Progenitor cell of endocrine pancreas (in vitro differentiated cells): ENCODE results near the gene MT1A. TPM values are rescaled to one million over a fixed set of nuclear protein-coding genes. Genes with fewer than 3 reads are reported as not detected.

ENCODE experiments used
- DNase-seq: peaks from one replicate; pipeline ENCODE4 v3.0.0; 2021; ENCODE audit warnings: low spot score; ENCODE audit not compliant: unreplicated experiment
- H3K27ac Mint-ChIP-seq: 2 replicates; pipeline ENCODE4 v1.8.0; 2021; ENCODE audit warnings: mild to moderate bottlenecking, moderate library complexity, mixed read lengths
- H3K27me3 Mint-ChIP-seq: 2 replicates; pipeline ENCODE4 v1.8.0; 2021; ENCODE audit warnings: mixed read lengths
- H3K36me3 Mint-ChIP-seq: 2 replicates; pipeline ENCODE4 v1.8.0; 2022; ENCODE audit warnings: mixed read lengths; ENCODE audit not compliant: insufficient read depth
- H3K4me1 Mint-ChIP-seq: 2 replicates; pipeline ENCODE4 v1.8.0; 2021; ENCODE audit warnings: low read depth, mixed read lengths
- H3K4me3 Mint-ChIP-seq: 2 replicates; pipeline ENCODE4 v1.8.0; 2021; ENCODE audit warnings: low read depth, mild to moderate bottlenecking, moderate library complexity, mixed read lengths
- H3K9me3 Mint-ChIP-seq: 2 replicates; pipeline ENCODE4 v1.8.0; 2021; ENCODE audit warnings: low read depth, mixed read lengths
- CTCF ChIP-seq: fragments of 200-600 bp; sonication (generic); IDR thresholded peaks from one replicate; pipeline ENCODE4 v1.5.0; 2021; ENCODE audit warnings: antibody characterized with exemption, mild to moderate bottlenecking; ENCODE audit not compliant: unreplicated experiment
- total RNA-seq: library from RNA; stranded (reverse); gene quantifications from 2 replicates; pipeline ENCODE4 v1.2.1, GENCODE V29; 2021

MT1A gene
- total RNA-seq, 1 donor from 2014 or later = not detected

GRCh38 chr16:56645311-56645710 is 6.8 kb downstream of the MT1A start:
- no peak for DNase-seq
- Mint-ChIP-seq H3K9me3 (no peaks in the 10 kb centered on the region), H3K4me3 (no peak overlapping the region), H3K4me1 (peaks cover 3% of the 10 kb centered on the region), H3K27ac (no peak overlapping the region), H3K36me3 (no peaks in the 10 kb centered on the region), H3K27me3 (peaks cover 94% of the 10 kb centered on the region)
- no peak for TF ChIP-seq CTCF

- Mint-ChIP-seq H3K4me1 (peaks cover 3% of the 10 kb centered on the region), H3K9me3 (no peaks in the 10 kb centered on the region), H3K4me3 (no peak overlapping the region), H3K27ac (no peak overlapping the region), H3K36me3 (no peaks in the 10 kb centered on the region), H3K27me3 (peaks cover 94% of the 10 kb centered on the region)
- DNase-seq = no peak
- no peak for TF ChIP-seq CTCF
Measured at GRCh38 chr16:56645838-56646237, 7.4 kb downstream of the MT1A start.

- Mint-ChIP-seq H3K36me3 (no peaks in the 10 kb centered on the region), H3K27ac (no peak overlapping the region), H3K9me3 (no peaks in the 10 kb centered on the region), H3K4me3 (no peak overlapping the region), H3K4me1 (peaks cover 3% of the 10 kb centered on the region), H3K27me3 (peaks cover 93% of the 10 kb centered on the region)
- TF ChIP-seq CTCF = peak; percentile 9
- no peak for DNase-seq
Measured at GRCh38 chr16:56647641-56648431, 9.4 kb downstream of the MT1A start.

- no peak for DNase-seq
- Mint-ChIP-seq H3K9me3 (no peaks in the 10 kb centered on the region), H3K27ac (no peak overlapping the region), H3K36me3 (no peaks in the 10 kb centered on the region), H3K4me1 (no peaks in the 10 kb centered on the region), H3K4me3 (no peak overlapping the region), H3K27me3 (peaks cover 91% of the 10 kb centered on the region)
- no peak for TF ChIP-seq CTCF
Measured at GRCh38 chr16:56649271-56649670, 10.8 kb downstream of the MT1A start.

GRCh38 chr16:56649820-56650219 is 11.4 kb downstream of the MT1A start:
- Mint-ChIP-seq H3K27ac (no peak overlapping the region), H3K36me3 (no peaks in the 10 kb centered on the region), H3K4me3 (no peak overlapping the region), H3K4me1 (no peaks in the 10 kb centered on the region), H3K27me3 (peaks cover 90% of the 10 kb centered on the region), H3K9me3 (no peaks in the 10 kb centered on the region)
- no peak for TF ChIP-seq CTCF
- DNase-seq = no peak
